ENCODE measurements around the gene SPEF2.

GRCh38 chr5:35675392-35675791 lies 57.7 kb downstream of the SPEF2 start:
- TF ChIP-seq CTCF (conservative IDR thresholded peaks at IDR 0.05; ENCODE audit: low read length) (no peak), EZH2phosphoT487 (IDR thresholded peaks at IDR 0.05; ENCODE audit: borderline replicate concordance, low read depth, low read length) (no peak)
